Measurements from ENCODE around the gene CC2D2A. TPM values are rescaled to one million over a fixed set of nuclear protein-coding genes. Genes with fewer than 3 reads are reported as not detected.

Gene CC2D2A
- polyA plus RNA-seq, 1 donor from 2014 or later, result 8.6 TPM

DNA sequence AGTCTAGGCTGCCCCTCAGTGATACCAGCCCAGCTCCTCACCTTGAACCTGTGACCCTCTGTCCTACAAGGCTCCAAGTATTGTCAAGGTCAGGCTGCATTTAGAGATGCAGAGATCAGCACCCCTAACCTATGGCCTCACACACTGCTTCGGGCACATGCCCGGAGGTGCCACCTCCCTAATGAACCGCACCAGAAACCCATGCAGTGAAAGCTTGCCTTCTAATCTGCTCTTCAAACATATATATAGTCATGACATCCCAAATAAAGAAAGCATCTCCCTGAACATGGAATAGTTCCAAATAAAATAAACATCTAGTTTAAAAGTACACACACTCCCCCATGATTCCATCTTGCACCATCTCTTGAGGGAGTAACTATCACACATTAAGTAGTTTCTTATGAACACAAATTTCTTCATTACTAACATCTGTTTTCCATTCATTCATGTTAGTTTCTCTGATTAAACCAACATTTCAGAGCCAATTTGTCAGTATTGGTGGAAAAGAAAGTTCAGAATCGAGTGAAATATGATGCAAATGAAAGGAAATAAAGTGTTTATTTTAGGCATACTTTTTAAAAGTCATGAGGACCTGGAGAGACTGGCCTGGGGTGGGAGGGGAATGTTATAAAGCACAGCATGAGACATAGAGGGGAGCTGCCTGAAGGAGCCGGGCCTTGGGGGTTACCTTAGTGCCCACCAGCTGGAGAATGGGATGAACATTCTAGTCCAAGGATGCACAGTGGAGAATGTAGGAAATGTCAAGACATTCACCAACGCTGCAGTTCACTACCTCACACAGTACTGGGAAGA is 19.2 kb downstream of the CC2D2A start:
- H3F3A ChIP-seq (ENCODE audit: insufficient read depth, low read length, poor library complexity, severe bottlenecking), result no peaks in the 10 kb centered on the region
- no peak overlapping the region for H3K4me2 ChIP-seq (ENCODE audit: low read length)
- no peaks in the 10 kb centered on the region for H3K36me3 ChIP-seq (ENCODE audit: insufficient read depth, low read length)
- no peak overlapping the region for H3K27ac ChIP-seq (ENCODE audit: low read length)
- no peaks in the 10 kb centered on the region for H4K20me1 ChIP-seq (ENCODE audit: insufficient read depth)
- no peak overlapping the region for H3K4me3 ChIP-seq (ENCODE audit: low read length)
- H3K9ac ChIP-seq (ENCODE audit: low read length), result no peak overlapping the region
- H3K27me3 ChIP-seq (ENCODE audit: insufficient read depth, low read depth, low read length), result no peaks in the 10 kb centered on the region
- no peak overlapping the region for H2AFZ ChIP-seq (ENCODE audit: low read depth, low read length)
- TF ChIP-seq CTCF (IDR thresholded peaks at IDR 0.05; ENCODE audit: poor library complexity, severe bottlenecking) (no peak), TAF1 (IDR thresholded peaks at IDR 0.05; ENCODE audit: low read depth) (no peak), EP300 (conservative IDR thresholded peaks at IDR 0.05; ENCODE audit: poor library complexity, severe bottlenecking) (no peak), EZH2 (IDR thresholded peaks at IDR 0.05; ENCODE audit: borderline replicate concordance, insufficient read depth, low read length, poor library complexity, severe bottlenecking) (no peak), REST (IDR thresholded peaks at IDR 0.05; ENCODE audit: borderline replicate concordance) (no peak), POLR2AphosphoS5 (IDR thresholded peaks at IDR 0.05) (no peak), MXI1 (conservative IDR thresholded peaks at IDR 0.05; ENCODE audit: poor library complexity, severe bottlenecking) (no peak), SMC3 (conservative IDR thresholded peaks at IDR 0.05; ENCODE audit: poor library complexity) (no peak), RAD21 (conservative IDR thresholded peaks at IDR 0.05) (no peak)
- H3K9me3 ChIP-seq (ENCODE audit: low read length), result peaks cover 3% of the 10 kb centered on the region
- no peaks in the 10 kb centered on the region for H3K79me2 ChIP-seq (replicated peaks; ENCODE audit: insufficient read depth, low read length)
- no peaks in the 10 kb centered on the region for H3K9me2 ChIP-seq (ENCODE audit: insufficient read depth, low read length)

DNA sequence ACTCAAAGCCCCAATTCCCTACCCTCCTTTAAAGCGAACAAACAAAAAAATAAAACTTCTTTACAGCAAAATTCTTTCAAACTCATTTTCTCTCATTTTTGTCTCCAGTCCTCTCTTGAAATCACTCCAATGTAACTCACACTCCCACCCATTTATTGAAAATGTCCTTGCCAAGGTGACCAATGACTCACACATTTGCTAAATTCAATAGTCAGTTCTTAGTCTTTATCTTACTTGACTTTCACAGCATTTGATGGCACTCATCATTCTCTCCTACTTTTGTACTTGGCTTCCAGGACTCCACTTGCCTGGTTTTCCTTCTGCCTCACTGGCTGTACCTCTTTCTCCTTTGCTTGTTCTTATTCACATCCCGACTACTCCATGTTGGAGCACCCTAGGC is 19.9 kb downstream of the CC2D2A start:
- H3K4me3 ChIP-seq (ENCODE audit: low read length), result no peak overlapping the region
- no peaks in the 10 kb centered on the region for H3K27me3 ChIP-seq (ENCODE audit: insufficient read depth, low read depth, low read length)
- H3K9ac ChIP-seq (ENCODE audit: low read length), result no peak overlapping the region
- no peaks in the 10 kb centered on the region for H3K9me2 ChIP-seq (ENCODE audit: insufficient read depth, low read length)
- H3K79me2 ChIP-seq (replicated peaks; ENCODE audit: insufficient read depth, low read length), result no peaks in the 10 kb centered on the region
- no peaks in the 10 kb centered on the region for H4K20me1 ChIP-seq (ENCODE audit: insufficient read depth)
- no peak overlapping the region for H3K27ac ChIP-seq (ENCODE audit: low read length)
- H2AFZ ChIP-seq (ENCODE audit: low read depth, low read length), result no peak overlapping the region
- no peak overlapping the region for H3K4me2 ChIP-seq (ENCODE audit: low read length)
- no peaks in the 10 kb centered on the region for H3K36me3 ChIP-seq (ENCODE audit: insufficient read depth, low read length)
- no peaks in the 10 kb centered on the region for H3F3A ChIP-seq (ENCODE audit: insufficient read depth, low read length, poor library complexity, severe bottlenecking)
- TF ChIP-seq REST (IDR thresholded peaks at IDR 0.05; ENCODE audit: borderline replicate concordance) (no peak), TAF1 (IDR thresholded peaks at IDR 0.05; ENCODE audit: low read depth) (no peak), SMC3 (conservative IDR thresholded peaks at IDR 0.05; ENCODE audit: poor library complexity) (no peak), MXI1 (conservative IDR thresholded peaks at IDR 0.05; ENCODE audit: poor library complexity, severe bottlenecking) (no peak), EP300 (conservative IDR thresholded peaks at IDR 0.05; ENCODE audit: poor library complexity, severe bottlenecking) (no peak), POLR2AphosphoS5 (IDR thresholded peaks at IDR 0.05) (no peak), RAD21 (conservative IDR thresholded peaks at IDR 0.05) (no peak), EZH2 (IDR thresholded peaks at IDR 0.05; ENCODE audit: borderline replicate concordance, insufficient read depth, low read length, poor library complexity, severe bottlenecking) (no peak), CTCF (IDR thresholded peaks at IDR 0.05; ENCODE audit: poor library complexity, severe bottlenecking) (no peak)
- peaks cover 3% of the 10 kb centered on the region for H3K9me3 ChIP-seq (ENCODE audit: low read length)

Data from neural cell (in vitro differentiated cells).